Hepatic stellate cell (primary cell): ENCODE measurements around the gene RUNX2.
"Not testable (repeated sequence)": the region's sequence is repeated elsewhere in the genome, so short reads cannot be mapped to it uniquely, and the experiment has no call there.

Experiments
- DNase-seq: peaks from one replicate; pipeline ENCODE4 v3.0.0; 2011; ENCODE audit warnings: low spot score

Gene RUNX2

GRCh38 chr6:45327956-45328522 lies at the start of gene RUNX2:
TSS of gene RUNX2 (plus strand) at chr6:45328330. CDS start at chr6:45328727, 397 bp downstream.
- DNase-seq, result peak; percentile 3

GRCh38 chr6:45278367-45278766 lies 49.8 kb upstream of the RUNX2 start:
- DNase-seq, result no peak

GRCh38 chr6:45286707-45287106 lies 41.4 kb upstream of the RUNX2 start:
- not testable (repeated sequence) for DNase-seq

- DNase-seq, result no peak
Measured at GRCh38 chr6:45289751-45290514, 38.2 kb upstream of the RUNX2 start.

- no peak for DNase-seq
Measured at GRCh38 chr6:45293306-45293705, 34.8 kb upstream of the RUNX2 start.

- not testable (repeated sequence) for DNase-seq
Measured at GRCh38 chr6:45294065-45294701, 33.9 kb upstream of the RUNX2 start.

- no peak for DNase-seq
Measured at GRCh38 chr6:45297320-45297719, 30.8 kb upstream of the RUNX2 start.

GRCh38 chr6:45299096-45299581 lies 29.0 kb upstream of the RUNX2 start:
- DNase-seq, result no peak

GRCh38 chr6:45300736-45301135 lies 27.4 kb upstream of the RUNX2 start:
- no peak for DNase-seq

GRCh38 chr6:45301348-45302142 lies 26.6 kb upstream of the RUNX2 start:
- no peak for DNase-seq

GRCh38 chr6:45302832-45303231 lies 25.3 kb upstream of the RUNX2 start:
- DNase-seq, result no peak

GRCh38 chr6:45305546-45305945 lies 22.6 kb upstream of the RUNX2 start:
- no peak for DNase-seq

- no peak for DNase-seq
Measured at GRCh38 chr6:45310118-45310788, 17.9 kb upstream of the RUNX2 start.

GRCh38 chr6:45314146-45314545 lies 14.0 kb upstream of the RUNX2 start:
- DNase-seq, result no peak

- DNase-seq, result no peak
Measured at GRCh38 chr6:45320349-45320748, 7.8 kb upstream of the RUNX2 start.

GRCh38 chr6:45323656-45324224 lies 4.4 kb upstream of the RUNX2 start:
- DNase-seq, result no peak

- no peak for DNase-seq
Measured at GRCh38 chr6:45326698-45327417, 1.3 kb upstream of the RUNX2 start.

GRCh38 chr6:45328523-45328922 lies 393 bp downstream of the RUNX2 start:
- DNase-seq, result no peak

GRCh38 chr6:45344900-45345299 lies 16.8 kb downstream of the RUNX2 start:
- no peak for DNase-seq

- no peak for DNase-seq
Measured at GRCh38 chr6:45350186-45350710, 22.1 kb downstream of the RUNX2 start.
